HG03175 (cell line): ENCODE data around the gene ZBTB43.

Experiments used
- ATAC-seq: cut with Tn5 transposase; IDR thresholded peaks from one replicate; pipeline ENCODE4 v1.9.1; 2021; ENCODE audit warnings: mild to moderate bottlenecking, moderate library complexity; ENCODE audit not compliant: unreplicated experiment

ZBTB43 gene

DNA sequence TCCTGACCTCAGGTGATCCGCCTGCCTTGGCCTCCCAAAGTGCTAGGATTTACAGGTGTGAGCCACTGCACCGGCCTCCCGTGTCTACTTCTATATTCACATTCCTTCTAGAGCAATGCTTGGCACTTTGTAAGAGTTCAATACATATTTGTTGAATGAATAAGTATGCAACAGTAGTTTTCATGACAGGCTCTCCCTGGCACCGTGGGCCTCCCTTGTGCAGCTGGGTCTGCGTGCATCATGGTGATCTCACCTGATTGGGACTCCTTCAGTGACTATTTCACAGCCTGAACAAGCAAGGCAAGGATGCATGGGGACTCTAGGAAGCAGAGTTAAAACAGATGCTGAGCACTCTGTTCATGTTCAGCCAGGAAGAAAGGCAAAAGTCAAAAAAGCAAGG is 48.8 kb downstream of the ZBTB43 start:
- no peak for ATAC-seq

DNA sequence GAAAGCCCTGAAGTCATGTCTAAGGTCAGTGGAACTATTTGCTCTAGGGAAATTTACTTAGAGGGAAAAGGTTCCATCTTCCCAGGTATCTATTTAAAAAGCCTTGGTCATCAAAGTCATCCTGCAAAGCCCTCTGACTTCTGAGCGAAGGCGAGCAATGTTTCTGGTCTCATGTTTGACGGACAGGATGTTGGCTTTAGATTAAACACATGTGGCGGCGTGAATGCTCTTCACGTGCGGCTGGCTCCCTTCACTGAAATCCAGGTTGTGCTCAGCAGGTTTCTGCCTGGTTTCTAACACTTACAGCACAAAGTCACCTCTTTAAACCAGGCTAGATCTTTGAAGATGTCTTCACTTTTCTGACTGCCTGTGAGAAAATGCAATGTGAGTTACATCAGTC is 49.9 kb downstream of the ZBTB43 start:
- ATAC-seq, result no peak

- no peak for ATAC-seq
These were observed 51.6 kb downstream of the ZBTB43 start for GRCh38 chr9:126856326-126856877.

GRCh38 chr9:126857261-126857960 is 52.6 kb downstream of the ZBTB43 start:
- ATAC-seq, result no peak

GRCh38 chr9:126859111-126859510 is 54.3 kb downstream of the ZBTB43 start:
- ATAC-seq, result no peak

DNA sequence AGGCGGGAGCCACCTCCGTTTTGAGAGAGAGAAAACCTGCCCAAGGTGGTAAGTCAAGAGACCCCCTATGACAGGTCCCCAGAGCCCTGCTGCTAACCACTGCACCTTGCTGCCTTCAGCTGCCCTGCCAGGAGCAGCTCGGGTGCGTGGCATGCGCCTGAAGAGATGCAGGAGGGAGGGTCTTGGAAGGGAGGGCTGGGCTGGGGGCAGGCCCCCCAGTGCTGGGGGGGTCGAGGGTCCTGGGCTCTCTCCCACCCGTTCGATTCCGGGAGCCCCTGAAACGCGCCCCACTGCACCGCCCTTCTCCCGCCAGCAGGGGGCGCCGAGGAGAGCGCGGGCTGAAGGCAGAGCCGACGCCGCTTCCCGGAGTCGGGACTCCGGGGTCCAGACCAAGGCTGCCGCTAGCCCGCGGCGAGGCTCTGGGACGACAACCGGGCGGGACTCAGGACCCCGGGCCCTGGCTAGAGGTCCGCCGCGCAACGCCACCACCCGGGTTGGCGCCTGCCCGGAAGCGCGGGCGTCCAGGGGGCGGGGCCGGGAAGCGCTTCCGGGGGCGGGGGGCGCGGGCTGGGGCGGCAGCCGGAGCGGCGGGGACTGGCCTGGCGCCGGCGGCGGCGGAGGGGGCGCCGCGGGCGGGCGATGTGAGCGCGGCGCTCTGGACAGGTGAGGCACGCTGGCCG is 55.4 kb downstream of the ZBTB43 start, which contains the start of gene ZBTB34:
Gene ZBTB34 (plus strand): TSS at position 563 of the 680 bp plus-strand sequence. CDS start 18,761 bp downstream, outside the sequence.
- ATAC-seq, result peak; percentile 64

DNA sequence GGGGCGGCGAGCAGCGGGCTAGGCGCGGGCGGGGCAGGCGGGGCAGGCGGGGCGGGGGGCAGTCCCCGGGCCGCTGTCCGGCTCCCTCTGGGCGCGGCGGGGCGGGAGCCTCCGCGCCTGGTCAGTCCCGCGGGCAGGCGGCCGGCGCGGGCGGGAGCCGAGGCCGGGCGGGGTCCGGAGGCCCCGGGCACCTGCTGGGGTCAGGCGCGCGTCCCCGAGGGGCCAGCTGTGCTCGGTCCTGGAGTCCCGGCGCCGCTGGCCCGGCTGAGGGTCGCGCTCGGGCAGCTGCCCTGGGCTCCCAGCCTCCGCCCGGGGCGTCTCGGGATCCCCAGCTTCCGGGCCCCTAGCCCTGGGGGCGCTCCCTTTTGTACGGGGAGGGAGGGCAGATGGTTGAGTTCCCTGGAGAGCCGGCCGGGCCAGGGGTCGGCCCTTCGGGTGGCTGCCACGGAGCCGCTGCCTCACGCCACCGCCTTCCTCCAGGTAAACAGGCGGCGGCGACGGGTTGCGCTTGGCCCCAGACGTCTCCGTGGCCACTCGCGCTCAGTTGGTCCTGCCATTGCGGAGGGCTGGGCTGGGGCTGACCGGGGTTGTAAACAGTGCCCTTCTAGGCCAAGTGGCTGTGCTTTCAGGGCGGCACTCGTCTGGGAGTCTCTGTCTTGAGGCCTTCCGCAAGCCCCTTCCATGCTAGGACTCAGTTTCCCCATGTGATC is 56.1 kb downstream of the ZBTB43 start:
- peak; percentile 30 for ATAC-seq

DNA sequence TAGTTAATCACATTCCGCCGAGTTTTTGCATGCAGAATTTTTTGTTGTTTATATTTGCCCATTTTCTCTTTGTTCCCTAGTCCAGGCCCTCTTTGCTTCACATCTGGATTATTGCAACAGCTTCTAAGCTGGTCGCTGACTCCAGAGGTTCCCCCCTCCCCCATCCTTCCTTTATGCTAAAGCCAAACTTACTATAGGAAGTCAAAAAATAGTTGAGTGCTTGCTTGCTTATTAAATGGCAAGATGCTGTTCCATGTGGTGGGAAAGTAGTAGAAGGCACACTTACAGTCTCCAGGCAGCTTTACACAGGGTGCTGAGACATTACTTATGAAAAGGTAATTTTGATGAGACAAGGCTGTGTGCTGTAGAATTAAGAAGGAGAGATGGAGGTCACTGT is 56.9 kb downstream of the ZBTB43 start:
- ATAC-seq, result no peak

GRCh38 chr9:126862104-126862761 is 57.4 kb downstream of the ZBTB43 start:
- no peak for ATAC-seq

GRCh38 chr9:126864771-126865170 is 59.9 kb downstream of the ZBTB43 start:
- no peak for ATAC-seq

DNA sequence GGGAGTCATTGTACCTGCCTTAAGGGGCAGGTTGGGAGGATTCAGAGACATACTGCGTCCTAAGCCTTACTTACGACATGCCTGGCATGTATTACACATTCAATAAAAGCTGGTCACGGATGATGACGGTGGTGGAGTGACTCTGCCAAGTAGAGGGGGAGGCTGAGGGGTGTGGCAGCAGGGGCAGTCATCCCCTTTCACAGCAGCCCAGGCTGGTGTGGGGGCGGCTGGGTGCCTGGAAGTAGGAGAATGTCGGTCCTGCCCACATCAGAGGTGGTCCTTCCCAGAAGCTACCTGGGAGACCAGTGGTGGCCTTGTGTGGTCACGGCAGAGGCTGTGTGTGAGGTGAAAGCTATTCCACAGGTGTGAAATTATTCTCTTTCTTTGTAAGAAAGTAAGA is 64.5 kb downstream of the ZBTB43 start:
- no peak for ATAC-seq

- no peak for ATAC-seq
These were observed 67.7 kb downstream of the ZBTB43 start for GRCh38 chr9:126872516-126872915.

DNA sequence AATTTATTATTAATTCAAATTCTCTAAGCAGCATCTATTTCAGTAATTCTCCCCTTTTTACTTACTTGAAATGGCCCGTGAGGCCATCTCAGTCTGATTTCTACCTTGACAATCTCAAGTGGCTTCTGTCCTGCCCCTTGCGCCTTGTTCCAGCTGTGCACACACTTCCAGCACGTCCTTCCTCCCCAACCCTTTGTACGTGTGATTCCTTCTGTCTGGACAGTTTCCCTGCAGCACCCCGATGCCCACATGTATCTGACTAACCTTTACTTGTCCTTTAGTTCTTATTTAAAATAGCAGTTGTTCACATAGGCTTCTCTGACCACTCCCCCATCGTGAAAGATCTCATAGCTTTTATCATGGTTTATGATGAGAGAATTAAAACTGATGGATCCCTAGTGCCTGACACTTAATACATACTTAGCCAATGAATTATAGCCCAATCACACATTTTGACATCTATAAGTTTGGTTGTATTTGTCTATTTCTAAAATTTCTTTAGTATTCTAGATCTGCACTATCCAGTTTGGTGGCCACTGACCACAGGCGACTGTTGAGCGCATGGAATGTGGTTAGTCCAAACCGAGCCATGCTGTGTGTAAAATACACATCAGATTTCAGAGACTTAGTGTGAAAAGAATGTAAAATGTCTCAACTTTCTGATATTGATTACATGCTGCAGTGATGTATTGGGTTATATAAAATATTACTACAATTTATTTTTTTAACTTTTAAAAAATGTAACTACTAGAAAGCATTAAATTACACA is 69.9 kb downstream of the ZBTB43 start:
- ATAC-seq, result no peak

DNA sequence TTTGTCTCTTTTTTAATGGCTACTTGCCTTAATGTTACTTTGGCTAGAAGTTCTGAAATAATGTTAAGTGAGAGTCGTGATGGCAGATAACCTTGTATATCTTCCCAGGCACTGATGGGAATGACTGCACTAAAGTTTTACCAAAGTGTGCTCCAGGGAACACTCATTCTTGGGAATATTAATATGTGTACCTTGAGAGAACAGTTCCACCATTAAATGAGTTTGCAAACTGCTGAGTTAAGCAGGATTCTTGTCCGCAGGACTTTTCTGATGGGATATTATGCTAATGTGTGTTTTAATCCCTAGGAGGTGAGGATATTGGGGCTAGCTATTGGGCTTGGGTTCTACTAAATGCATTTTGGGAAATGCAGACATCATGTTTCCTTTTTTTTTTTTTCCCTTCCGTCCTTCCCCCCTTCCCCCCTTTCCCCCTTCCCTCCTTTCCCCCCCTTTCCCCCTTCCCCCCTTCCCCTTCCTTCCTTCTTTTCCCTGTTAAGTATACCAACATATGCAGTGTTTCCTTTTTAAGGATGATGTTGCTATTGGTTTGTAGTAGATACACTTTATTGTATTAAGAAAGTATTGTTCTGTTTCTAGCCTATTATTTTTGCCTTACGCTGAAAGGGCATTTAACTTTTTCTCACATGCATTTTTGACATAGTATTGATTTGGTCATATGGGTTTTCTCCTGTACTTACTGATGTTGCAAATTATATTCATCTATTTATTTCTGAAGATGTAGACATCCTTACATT is 71.1 kb downstream of the ZBTB43 start:
- ATAC-seq, result no peak

DNA sequence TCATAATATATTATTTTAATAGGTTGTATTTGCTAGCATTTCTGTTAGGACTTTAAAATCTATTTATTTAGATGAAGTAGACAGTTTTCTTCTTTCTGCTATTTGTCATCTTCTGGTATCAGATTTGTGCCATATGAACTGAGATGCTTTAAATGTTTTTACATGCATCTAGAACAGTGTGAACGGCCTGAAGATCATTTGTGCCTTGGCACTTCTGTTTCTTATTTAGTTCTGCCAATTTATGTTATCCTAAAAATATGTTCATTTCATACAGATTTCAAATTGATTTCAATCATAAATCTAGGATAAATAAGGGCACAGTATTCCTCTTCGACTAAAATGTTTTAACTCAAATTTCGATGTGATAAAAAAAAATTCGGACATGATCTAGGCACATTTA is 71.7 kb downstream of the ZBTB43 start:
- ATAC-seq, result no peak

- ATAC-seq, result no peak
These were observed 72.6 kb downstream of the ZBTB43 start for GRCh38 chr9:126877418-126877817.

- no peak for ATAC-seq
These were observed 74.4 kb downstream of the ZBTB43 start for GRCh38 chr9:126879288-126879687.

DNA sequence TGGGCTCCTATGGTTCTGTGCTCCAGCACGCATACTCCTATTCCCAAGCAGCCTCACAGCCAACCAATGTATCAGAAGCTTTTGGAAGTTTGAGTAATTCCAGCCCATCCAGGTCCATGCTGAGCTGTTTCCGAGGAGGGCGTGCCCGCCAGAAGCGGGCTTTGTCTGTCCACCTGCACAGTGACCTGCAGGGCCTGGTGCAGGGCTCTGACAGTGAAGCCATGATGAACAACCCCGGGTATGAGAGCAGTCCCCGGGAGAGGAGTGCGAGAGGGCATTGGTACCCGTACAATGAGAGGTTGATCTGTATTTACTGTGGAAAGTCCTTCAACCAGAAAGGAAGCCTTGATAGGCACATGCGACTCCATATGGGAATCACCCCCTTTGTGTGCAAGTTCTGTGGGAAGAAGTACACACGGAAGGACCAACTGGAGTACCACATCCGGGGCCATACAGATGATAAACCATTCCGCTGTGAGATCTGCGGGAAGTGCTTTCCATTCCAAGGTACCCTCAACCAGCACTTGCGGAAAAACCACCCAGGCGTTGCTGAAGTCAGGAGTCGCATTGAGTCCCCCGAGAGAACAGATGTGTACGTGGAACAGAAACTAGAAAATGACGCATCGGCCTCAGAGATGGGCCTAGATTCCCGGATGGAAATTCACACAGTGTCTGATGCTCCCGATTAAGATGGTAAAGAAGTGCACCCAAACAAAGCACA is 75.5 kb downstream of the ZBTB43 start:
- no peak for ATAC-seq

- no peak for ATAC-seq
These were observed 76.1 kb downstream of the ZBTB43 start for GRCh38 chr9:126880947-126881332.
